ENCODE results near the gene ST3GAL6.

The ST3GAL6 gene, protein sequence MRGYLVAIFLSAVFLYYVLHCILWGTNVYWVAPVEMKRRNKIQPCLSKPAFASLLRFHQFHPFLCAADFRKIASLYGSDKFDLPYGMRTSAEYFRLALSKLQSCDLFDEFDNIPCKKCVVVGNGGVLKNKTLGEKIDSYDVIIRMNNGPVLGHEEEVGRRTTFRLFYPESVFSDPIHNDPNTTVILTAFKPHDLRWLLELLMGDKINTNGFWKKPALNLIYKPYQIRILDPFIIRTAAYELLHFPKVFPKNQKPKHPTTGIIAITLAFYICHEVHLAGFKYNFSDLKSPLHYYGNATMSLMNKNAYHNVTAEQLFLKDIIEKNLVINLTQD

DNA sequence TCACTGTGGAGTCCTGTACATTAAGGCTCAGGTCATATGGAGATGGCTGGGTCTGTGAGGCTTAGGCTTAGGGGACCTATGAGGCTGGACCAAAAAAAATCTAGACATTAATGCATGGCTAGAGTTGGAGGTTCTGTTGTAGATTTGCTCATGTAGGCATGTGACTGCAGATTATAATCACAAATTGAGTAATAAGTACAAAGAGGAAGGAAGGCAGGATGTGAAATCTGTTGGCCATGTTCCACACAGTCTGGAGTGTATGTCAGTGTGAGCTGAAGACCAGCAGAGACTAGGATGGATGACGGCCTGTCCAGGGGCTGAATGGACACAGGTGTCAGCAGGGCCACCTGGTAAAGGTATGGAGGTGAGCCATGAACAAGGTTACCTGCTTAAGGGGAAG lies at the start of gene ST3GAL6:
TSS of gene ST3GAL6 (plus strand) at position 265 of the 400 bp plus-strand sequence. CDS start 5,101 bp downstream, outside the sequence.
- no peak for DNase-seq (ENCODE audit: low read depth)

- DNase-seq (ENCODE audit: low read depth) = no peak
These were observed 49.2 kb upstream of the ST3GAL6 start for GRCh38 chr3:98713984-98714383.

- no peak for DNase-seq (ENCODE audit: low read depth)
These were observed 45.6 kb upstream of the ST3GAL6 start for GRCh38 chr3:98717584-98717983.

GRCh38 chr3:98718730-98719129 lies 44.4 kb upstream of the ST3GAL6 start:
- DNase-seq (ENCODE audit: low read depth) = no peak

GRCh38 chr3:98721776-98722175 lies 41.4 kb upstream of the ST3GAL6 start:
- DNase-seq (ENCODE audit: low read depth) = no peak

DNA sequence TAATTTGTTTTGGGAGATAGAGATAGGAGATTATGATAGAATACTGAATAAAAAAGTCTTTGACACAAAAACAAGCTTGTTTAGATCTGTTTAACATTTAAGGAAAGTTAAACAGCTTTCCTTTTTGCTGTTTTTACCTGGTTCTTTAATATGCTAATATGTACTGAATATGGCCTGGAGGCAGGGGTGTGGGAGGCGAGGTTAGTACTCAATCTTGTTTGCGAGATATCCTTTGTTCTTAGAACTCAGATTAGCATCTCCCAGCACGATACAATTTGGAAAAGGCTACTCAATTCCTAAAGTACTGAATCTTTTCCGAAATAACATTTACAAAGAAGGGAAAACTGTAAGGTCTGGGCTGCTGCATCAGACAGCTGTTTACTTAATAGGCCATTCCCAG lies 40.8 kb upstream of the ST3GAL6 start:
- no peak for DNase-seq (ENCODE audit: low read depth)

DNA sequence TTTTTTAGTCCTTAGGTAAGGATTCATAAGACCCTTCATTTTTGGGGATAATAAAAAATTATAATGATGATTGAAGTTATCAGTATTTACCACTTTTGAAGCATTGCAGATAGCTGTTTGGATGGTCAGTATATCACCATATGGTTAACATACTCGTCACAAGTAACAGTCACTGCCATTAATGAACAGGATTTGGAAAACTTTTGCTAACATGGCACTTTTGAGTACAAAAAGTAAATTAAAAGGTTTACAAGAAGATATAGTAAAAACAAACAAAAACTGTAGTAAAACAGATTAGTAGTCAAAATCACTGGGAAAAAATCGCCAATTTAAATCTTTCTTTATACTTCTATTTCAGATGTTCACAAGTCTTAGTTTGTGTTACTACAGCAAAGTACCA lies 37.8 kb upstream of the ST3GAL6 start:
- no peak for DNase-seq (ENCODE audit: low read depth)

DNA sequence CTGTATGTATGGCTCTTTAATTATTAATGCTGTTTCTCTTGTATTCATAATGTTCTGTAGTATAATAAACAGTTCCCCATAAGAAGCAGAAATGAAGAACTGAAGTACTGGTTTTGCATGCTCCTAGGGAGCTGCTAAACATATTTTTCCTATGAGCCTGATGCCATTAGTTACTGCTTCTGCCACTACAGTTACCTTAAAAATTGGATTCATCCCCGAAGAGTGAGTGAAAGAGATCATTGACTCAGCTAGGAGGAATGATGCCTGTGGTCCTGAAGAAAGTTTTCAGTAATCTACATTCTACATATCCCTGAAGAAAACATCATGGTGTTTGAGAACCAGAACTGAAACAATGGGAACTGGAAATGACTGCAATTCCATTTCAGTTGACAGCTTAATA lies 37.1 kb upstream of the ST3GAL6 start:
- no peak for DNase-seq (ENCODE audit: low read depth)

GRCh38 chr3:98727638-98728037 lies 35.5 kb upstream of the ST3GAL6 start:
- DNase-seq (ENCODE audit: low read depth) = no peak

DNA sequence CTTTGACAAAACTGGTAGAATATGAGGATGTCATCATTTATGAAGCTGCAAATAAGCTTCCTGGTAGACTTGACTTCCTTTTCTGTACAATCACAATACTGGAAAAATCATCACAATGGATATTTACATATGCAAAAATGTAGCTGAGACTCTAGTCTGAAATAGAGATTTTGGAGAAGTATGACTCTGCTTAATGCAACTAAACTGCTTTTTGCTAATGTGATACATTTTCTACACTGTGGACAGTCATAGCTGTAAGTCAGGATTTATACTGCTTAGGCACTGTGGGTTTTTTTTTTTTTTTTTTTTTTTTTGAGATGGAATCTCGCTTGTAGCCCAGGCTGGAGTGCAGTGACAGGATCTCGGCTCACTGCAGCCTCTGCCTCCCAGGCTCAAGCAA lies 34.5 kb upstream of the ST3GAL6 start:
- DNase-seq (ENCODE audit: low read depth) = no peak

DNA sequence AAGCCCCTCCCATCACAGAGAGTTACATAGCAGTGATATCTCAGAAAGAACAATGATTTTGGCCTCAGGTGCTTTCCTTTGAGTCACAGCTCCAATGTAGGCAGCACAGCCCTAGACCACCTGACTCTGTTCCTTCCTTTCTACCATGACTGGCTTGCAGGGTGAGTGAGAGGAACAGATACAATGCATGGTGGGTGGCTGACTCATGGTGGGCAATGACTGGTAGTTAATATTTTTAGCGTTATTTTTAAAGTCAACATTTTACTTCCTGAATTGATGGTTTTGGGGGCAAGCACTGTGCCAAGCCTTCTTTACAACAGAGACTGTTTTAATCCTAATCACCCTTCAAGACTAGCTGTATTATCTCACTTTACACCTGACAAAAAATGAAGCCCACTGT lies 32.8 kb upstream of the ST3GAL6 start:
- DNase-seq (ENCODE audit: low read depth) = no peak

DNA sequence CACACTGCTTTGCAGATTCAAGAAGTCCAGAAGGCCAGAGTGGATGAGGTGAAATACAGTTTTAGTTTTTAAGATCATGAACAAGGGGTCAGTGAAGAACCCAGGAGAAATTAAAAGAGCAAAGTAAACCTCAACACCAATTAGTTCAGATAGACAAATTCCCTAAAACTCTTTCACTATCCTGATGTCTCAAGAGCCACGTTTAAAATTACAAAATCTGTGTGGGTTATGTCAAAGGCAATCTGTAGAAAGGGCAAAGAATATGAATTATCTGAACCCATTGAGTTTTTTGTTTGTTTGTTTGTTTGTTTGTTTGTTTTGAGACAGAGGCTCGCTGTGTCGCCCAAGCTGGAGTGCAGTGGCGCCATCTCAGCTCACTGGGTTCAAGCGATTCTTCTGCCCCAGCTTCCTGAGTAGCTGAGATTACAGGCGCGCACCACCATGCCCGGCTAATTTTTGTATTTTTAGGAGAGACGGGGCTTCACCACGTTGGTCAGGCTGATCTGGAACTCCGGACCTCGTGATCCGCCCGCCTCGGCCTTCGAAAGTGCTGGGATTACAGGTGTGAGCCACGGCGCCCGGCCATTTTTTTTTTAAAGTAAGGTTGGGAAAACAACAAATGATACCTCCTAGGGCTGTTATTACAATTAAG lies 32.1 kb upstream of the ST3GAL6 start:
- no peak for DNase-seq (ENCODE audit: low read depth)

DNA sequence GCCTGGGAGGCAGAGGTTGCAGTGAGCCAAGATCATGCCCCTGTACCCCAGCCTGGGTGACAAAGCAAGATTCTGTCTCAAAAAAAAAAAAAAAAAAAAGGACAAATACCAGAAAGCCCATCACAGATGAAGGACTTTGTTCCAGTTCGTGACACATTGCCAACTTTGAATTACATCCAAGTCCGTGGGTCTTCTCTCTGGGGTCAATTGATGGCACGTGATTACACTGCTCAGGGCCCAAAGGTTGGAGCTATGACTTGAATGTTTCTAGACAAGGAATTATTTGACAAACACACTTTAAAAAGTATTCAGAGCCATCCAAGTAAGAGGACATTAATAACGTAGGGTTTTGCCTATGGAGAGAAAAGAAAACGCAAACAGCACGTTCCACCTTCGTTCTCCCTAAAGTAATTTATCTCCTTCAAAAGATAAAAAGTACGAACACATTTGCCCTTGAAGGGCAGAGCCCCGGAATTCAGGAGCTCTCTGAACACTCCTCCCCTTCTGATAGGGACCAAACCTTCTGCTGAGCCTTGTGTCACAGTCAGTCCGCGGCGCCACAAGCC lies 31.3 kb upstream of the ST3GAL6 start:
- no peak for DNase-seq (ENCODE audit: low read depth)

GRCh38 chr3:98732286-98733052 lies 30.7 kb upstream of the ST3GAL6 start:
- DNase-seq (ENCODE audit: low read depth) = no peak

GRCh38 chr3:98733053-98733811 lies 29.9 kb upstream of the ST3GAL6 start:
- no peak for DNase-seq (ENCODE audit: low read depth)

- DNase-seq (ENCODE audit: low read depth) = no peak
These were observed 29.3 kb upstream of the ST3GAL6 start for GRCh38 chr3:98733812-98734281.

- no peak for DNase-seq (ENCODE audit: low read depth)
These were observed 28.8 kb upstream of the ST3GAL6 start for GRCh38 chr3:98734306-98734705.

DNA sequence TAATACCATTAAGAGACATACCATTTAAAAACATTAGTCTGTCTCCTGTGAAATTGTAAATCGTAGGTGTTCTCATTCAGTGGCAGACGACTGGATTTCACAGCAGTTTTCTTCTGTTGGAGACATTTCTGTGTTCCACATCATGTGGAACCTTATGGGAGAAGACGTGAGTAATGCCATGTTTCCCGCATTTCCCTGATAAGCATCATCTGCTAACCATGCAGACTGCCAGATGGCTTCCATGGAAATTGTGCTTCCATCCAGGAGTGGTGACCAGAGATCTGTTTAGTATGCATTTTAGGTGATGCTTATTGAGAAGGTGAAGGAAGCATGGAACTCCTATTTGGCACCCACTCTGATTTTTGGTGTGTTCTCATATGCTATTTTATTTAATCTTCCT lies 28.4 kb upstream of the ST3GAL6 start:
- no peak for DNase-seq (ENCODE audit: low read depth)

GRCh38 chr3:98735296-98735695 lies 27.8 kb upstream of the ST3GAL6 start:
- no peak for DNase-seq (ENCODE audit: low read depth)

GRCh38 chr3:98735761-98736269 lies 27.3 kb upstream of the ST3GAL6 start:
- no peak for DNase-seq (ENCODE audit: low read depth)

- DNase-seq (ENCODE audit: low read depth) = no peak
These were observed 25.8 kb upstream of the ST3GAL6 start for GRCh38 chr3:98737301-98737700.

- no peak for DNase-seq (ENCODE audit: low read depth)
These were observed 23.9 kb upstream of the ST3GAL6 start for GRCh38 chr3:98739266-98739665.
